Right ventricle myocardium superior (tissue), 1 donor: ENCODE measurements around the gene MT1E. TPM values are rescaled to one million over a fixed set of nuclear protein-coding genes. Genes with fewer than 3 reads are reported as not detected.
A peak's percentile ranks its signal among the peaks of the same experiment; 100 is the strongest.
"Not testable (repeated sequence)": the region's sequence is repeated elsewhere in the genome, so short reads cannot be mapped to it uniquely, and the experiment has no call there.

Experiments used
- ATAC-seq: fragments of 200-7000 bp; cut with Tn5 transposase; one replicate; pipeline ENCODE4 v1.9.1; 2020; ENCODE audit warnings: mild to moderate bottlenecking; ENCODE audit not compliant: poor library complexity
- DNase-seq: peaks from one replicate; pipeline ENCODE4 v3.0.0-alpha.2; 2020
- intact Hi-C: fragments of 100-400 bp; cut with DNase I; formaldehyde crosslinking; loops from one replicate; pipeline ENCODE4 v1.11.2; 2022
- total RNA-seq: library from RNA; stranded (reverse); fragmentation: NEBNext Ultra II Directional; extraction: Animal tissue kit (Norgen Biotek cat#: 25700); gene quantifications from one replicate; pipeline ENCODE4 v1.2.1, GENCODE V29; 2021
- donor health status: DM: no; HTN: yes; CAD: no; lungs with severe emphysema.

MT1E gene
- total RNA-seq, 1 donor from 2014 or later = 109 TPM

- no peak for DNase-seq
- intact Hi-C loops = no loop called here
- no peak for ATAC-seq
These were observed 38.9 kb downstream of the MT1E start for GRCh38 chr16:56664506-56664905.

DNA sequence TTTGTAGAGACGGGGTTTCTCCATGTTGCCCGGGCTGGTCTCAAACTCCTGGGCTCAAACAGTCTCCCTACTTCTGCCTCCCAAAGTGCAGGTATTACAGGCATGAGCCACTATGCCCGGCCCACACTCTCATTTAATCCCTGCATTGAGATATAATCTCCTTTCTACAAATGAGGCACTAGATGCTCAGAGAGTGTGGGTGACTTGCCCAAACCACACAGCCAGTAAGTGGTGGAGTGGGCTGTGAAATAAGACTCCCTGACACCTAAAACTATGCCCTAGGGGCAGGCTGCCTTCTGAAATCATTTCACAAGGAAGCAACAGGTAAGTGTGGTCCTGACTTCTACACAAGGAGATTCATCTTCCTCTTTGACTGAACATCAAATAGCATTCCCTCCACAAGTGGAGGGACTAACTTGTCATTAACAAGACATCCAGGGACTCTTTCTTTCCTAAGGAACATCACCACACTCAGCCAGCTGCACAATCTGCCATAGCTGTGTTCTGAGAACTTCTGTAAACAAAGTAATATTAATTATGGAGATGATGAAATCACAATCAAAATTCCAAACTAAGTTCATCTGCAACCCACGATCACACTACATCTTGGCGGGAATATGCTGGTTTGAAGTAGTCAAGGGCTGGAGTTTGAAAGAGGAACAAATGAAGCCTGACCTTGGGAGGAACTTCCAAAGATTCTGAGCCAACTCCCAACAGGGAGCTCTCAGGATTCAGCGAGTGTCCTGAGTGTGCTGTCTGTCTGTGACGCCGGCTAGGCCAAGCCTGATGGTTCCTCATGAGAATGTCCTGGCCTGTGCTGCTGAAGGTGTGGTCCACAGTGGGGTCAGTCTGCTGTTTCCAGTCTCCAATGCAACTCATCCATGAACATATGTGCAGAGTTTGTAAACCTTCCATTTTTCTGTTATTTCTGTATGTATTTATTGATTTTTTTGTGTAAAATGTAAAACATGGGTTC lies 40.0 kb downstream of the MT1E start:
- ATAC-seq, intact Hi-C loops, DNase-seq: not testable (repeated sequence)

DNA sequence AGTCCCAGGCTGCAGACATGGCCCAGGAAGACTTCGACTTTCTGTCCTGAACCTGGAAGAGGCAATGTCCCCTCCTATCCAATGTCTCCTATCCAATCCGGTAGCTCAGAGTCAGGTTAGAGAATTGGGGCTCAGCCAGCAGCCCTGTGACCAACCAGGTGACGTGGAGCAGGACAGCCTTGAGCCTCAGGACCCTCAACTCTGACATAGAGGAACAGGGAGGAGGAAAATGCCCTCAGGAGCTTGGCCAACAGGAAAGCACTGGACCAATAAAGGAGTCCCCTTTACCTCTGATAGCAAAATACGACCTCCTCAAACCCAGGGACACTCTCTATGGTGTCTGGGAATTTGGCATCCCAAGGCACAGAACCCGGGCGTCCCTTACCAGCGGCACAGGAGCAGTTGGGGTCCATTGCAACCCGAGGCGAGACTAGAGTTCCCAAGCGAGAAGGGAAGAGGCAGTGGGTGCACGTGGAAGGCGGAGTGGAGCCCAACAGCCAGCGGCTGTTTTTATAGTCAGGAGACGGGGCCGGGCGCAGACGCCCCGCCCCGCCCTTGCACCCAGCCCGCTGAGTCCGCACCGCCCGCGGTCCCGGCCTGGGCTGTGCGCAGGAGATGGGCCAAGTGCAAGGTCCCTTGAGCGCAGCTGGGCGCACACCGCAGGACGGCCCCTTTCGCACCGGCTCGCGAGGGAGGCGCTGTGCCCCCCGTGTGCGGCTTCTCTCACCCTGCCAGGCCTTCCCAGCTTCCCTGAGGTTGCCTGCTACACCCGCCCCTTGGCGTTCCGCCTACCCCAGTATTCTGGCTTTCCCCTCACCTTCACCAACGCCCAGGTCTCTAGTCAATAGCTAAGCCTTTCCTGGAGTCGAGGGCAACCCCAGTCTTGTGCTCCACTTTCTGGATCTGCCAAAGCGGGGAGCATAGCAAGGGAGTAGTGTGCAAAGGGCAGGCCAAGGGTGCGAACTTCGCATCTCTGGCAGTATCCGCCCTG lies 42.3 kb downstream of the MT1E start, which contains the start of gene MT1G:
TSS of gene MT1G (minus strand) at position 485 of the 991 bp plus-strand sequence. CDS start at position 413, 72 bp downstream.
- DNase-seq (peak; percentile 74), ATAC-seq (peak; percentile 93)
- intact Hi-C loops = no loop called here

- peak; percentile 6 for ATAC-seq
- intact Hi-C loops = no loop called here
These were observed 43.6 kb downstream of the MT1E start, which contains the start of gene MT1H for GRCh38 chr16:56669005-56669839. Gene MT1H (plus strand): TSS chr16:56669814. CDS start chr16:56669885, 71 bp downstream.

GRCh38 chr16:56669840-56670619 lies 44.4 kb downstream of the MT1E start:
- no peak for DNase-seq
- intact Hi-C loops = no loop called here
- no peak for ATAC-seq

More at GRCh38 chr16:56669005-56669839, 43.6 kb downstream of the MT1E start, which contains the start of gene MT1H:
- no peak for DNase-seq

GRCh38 chr16:56670620-56670934 lies 45.0 kb downstream of the MT1E start:
- intact Hi-C loops = no loop called here
- ATAC-seq (no peak), DNase-seq (no peak)

DNA sequence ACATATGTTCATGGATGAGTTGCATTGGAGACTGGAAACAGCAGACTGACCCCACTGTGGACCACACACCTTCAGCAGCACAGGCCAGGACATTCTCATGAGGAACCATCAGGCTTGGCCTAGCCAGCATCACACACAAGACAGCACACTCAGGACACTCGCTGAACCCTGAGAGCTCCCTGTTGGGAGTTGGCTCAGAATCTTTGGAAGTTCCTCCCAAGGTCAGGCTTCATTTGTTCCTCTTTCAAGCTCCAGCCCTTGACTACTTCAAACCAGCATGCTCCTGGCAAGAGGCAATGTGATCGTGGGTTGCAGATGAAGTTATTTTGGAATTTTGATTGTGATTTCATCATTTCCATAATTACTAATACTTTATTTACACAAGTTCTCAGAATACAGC lies 46.1 kb downstream of the MT1E start:
- DNase-seq, ATAC-seq: not testable (repeated sequence)
- intact Hi-C loops = loop anchor here (2.0 kb wide), 1 partner anchor 31 kb away; no protein-coding TSS in a partner anchor

GRCh38 chr16:56672171-56672570 lies 46.6 kb downstream of the MT1E start:
- intact Hi-C loops = loop anchor here (2.0 kb wide), 1 partner anchor 31 kb away; no protein-coding TSS in a partner anchor
- not testable (repeated sequence) for DNase-seq, ATAC-seq

- ATAC-seq (no peak), DNase-seq (no peak)
- intact Hi-C loops = loop anchor here (2.0 kb wide), 1 partner anchor 30 kb away; no protein-coding TSS in a partner anchor
These were observed 47.4 kb downstream of the MT1E start for GRCh38 chr16:56672761-56673536.

- DNase-seq = no peak
- ATAC-seq = peak; percentile 55
- intact Hi-C loops = loop anchor here (2.0 kb wide), 1 partner anchor 29 kb away; no protein-coding TSS in a partner anchor
These were observed 48.3 kb downstream of the MT1E start for GRCh38 chr16:56673921-56674320.

- DNase-seq, ATAC-seq, intact Hi-C loops: not testable (repeated sequence)
These were observed 49.0 kb downstream of the MT1E start for GRCh38 chr16:56674570-56674969.

GRCh38 chr16:56675685-56676210 lies 50.2 kb downstream of the MT1E start:
- intact Hi-C loops = no loop called here
- ATAC-seq (no peak), DNase-seq (no peak)
